Osteoblast (primary cell): ENCODE data around the gene UBE2R2. TPM values are rescaled to one million over a fixed set of nuclear protein-coding genes. Genes with fewer than 3 reads are reported as not detected.
"Not testable (repeated sequence)": the region's sequence is repeated elsewhere in the genome, so short reads cannot be mapped to it uniquely, and the experiment has no call there.

ENCODE experiments used
- DNase-seq: peaks from one replicate; pipeline ENCODE4 v3.0.0; 2011; ENCODE audit warnings: low spot score, mixed read lengths; ENCODE audit not compliant: insufficient read length; ENCODE audit errors: missing footprints
- H2AFZ ChIP-seq: 2 replicates; pipeline ENCODE4 v1.6.0; 2011; ENCODE audit warnings: mild to moderate bottlenecking, low read length
- H3K27ac ChIP-seq: 2 replicates; pipeline ENCODE4 v1.5.1; 2011; ENCODE audit warnings: mild to moderate bottlenecking, low read depth, low read length, moderate library complexity
- H3K27me3 ChIP-seq: 2 replicates; pipeline ENCODE4 v1.6.0; 2012; ENCODE audit warnings: mild to moderate bottlenecking, control low read depth, inconsistent platforms, low read length, moderate library complexity; ENCODE audit not compliant: insufficient read depth
- H3K36me3 ChIP-seq: 2 replicates; pipeline ENCODE4 v1.5.1; 2011; ENCODE audit warnings: mild to moderate bottlenecking, low read length, control low read depth, moderate library complexity; ENCODE audit not compliant: insufficient read depth
- H3K4me1 ChIP-seq: 2 replicates; pipeline ENCODE4 v1.5.1; 2011; ENCODE audit warnings: mild to moderate bottlenecking, low read length, control low read depth, moderate library complexity; ENCODE audit not compliant: insufficient read depth
- H3K4me2 ChIP-seq: 2 replicates; pipeline ENCODE4 v1.6.0; 2011; ENCODE audit warnings: mild to moderate bottlenecking, low read length; ENCODE audit not compliant: insufficient read depth
- H3K4me3 ChIP-seq: fragments of 200-600 bp; sonication (generic); 3 replicates; pipeline ENCODE4 v1.5.1; 2012; ENCODE audit warnings: mild to moderate bottlenecking, low read length, inconsistent platforms; ENCODE audit not compliant: insufficient read depth
- H3K79me2 ChIP-seq: 2 replicates; pipeline ENCODE4 v1.6.0; 2012; ENCODE audit warnings: mild to moderate bottlenecking, low read length, control low read depth, inconsistent platforms; ENCODE audit not compliant: insufficient read depth
- H3K9me3 ChIP-seq: 2 replicates; pipeline ENCODE4 v1.5.1; 2011; ENCODE audit warnings: low read depth, low read length, control low read depth
- H4K20me1 ChIP-seq: 2 replicates; pipeline ENCODE4 v1.6.0; 2012; ENCODE audit warnings: mild to moderate bottlenecking, low read length, control low read depth; ENCODE audit not compliant: insufficient read depth
- CTCF ChIP-seq: IDR thresholded peaks from 2 replicates; pipeline ENCODE4 v1.5.1; 2011; ENCODE audit warnings: mild to moderate bottlenecking, low read depth, low read length, moderate library complexity; ENCODE audit errors: extremely low read depth
- total RNA-seq: library from RNA; depleted of rRNA; stranded (reverse); fragments of >200 nt; gene quantifications from 2 replicates; pipeline ENCODE4 v1.2.3, GENCODE V29; 2012

Gene UBE2R2
- total RNA-seq, 1 donor: 21.4 TPM

- Histone ChIP-seq H3K9me3 (no peaks in the 10 kb centered on the region), H3K36me3 (no peaks in the 10 kb centered on the region), H3K79me2 (no peaks in the 10 kb centered on the region), H3K4me2 (no peak overlapping the region), H3K4me3 (no peak overlapping the region), H3K27me3 (peaks cover 11% of the 10 kb centered on the region), H3K27ac (no peak overlapping the region), H3K4me1 (peaks cover 9% of the 10 kb centered on the region), H4K20me1 (no peaks in the 10 kb centered on the region), H2AFZ (no peak overlapping the region)
- no peak for TF ChIP-seq CTCF
- no peak for DNase-seq
Observed at GRCh38 chr9:33795819-33796218, 21.1 kb upstream of the UBE2R2 start.

- H3K36me3 ChIP-seq, H3K4me1 ChIP-seq, H3K4me3 ChIP-seq, H3K9me3 ChIP-seq, DNase-seq, H2AFZ ChIP-seq, H3K4me2 ChIP-seq, H3K27ac ChIP-seq, H3K79me2 ChIP-seq, H4K20me1 ChIP-seq: not testable (repeated sequence)
- peaks cover 11% of the 10 kb centered on the region for H3K27me3 ChIP-seq
Observed at GRCh38 chr9:33796679-33797078, 20.3 kb upstream of the UBE2R2 start.

GRCh38 chr9:33797837-33798236 lies 19.1 kb upstream of the UBE2R2 start:
- TF ChIP-seq CTCF: no peak

GRCh38 chr9:33798545-33798944 lies 18.4 kb upstream of the UBE2R2 start:
- DNase-seq: no peak
- Histone ChIP-seq H3K36me3 (no peaks in the 10 kb centered on the region), H3K4me1 (no peaks in the 10 kb centered on the region), H3K4me2 (no peak overlapping the region), H4K20me1 (no peaks in the 10 kb centered on the region), H3K4me3 (no peak overlapping the region), H3K27me3 (peaks cover 11% of the 10 kb centered on the region), H2AFZ (no peak overlapping the region), H3K9me3 (no peaks in the 10 kb centered on the region), H3K79me2 (no peaks in the 10 kb centered on the region), H3K27ac (no peak overlapping the region)
- no peak for TF ChIP-seq CTCF

More at GRCh38 chr9:33797837-33798236, 19.1 kb upstream of the UBE2R2 start:
- DNase-seq: no peak
- Histone ChIP-seq H3K4me3 (no peak overlapping the region), H3K79me2 (no peaks in the 10 kb centered on the region), H3K4me2 (no peak overlapping the region), H3K27me3 (peaks cover 11% of the 10 kb centered on the region), H2AFZ (no peak overlapping the region), H4K20me1 (no peaks in the 10 kb centered on the region), H3K27ac (no peak overlapping the region), H3K4me1 (no peaks in the 10 kb centered on the region), H3K36me3 (no peaks in the 10 kb centered on the region), H3K9me3 (no peaks in the 10 kb centered on the region)
